A549 (cell line): ENCODE results near the gene FGGY. TPM values are rescaled to one million over a fixed set of nuclear protein-coding genes. Genes with fewer than 3 reads are reported as not detected.

Experiments used
- ATAC-seq, 2 experiments: fragments of 200-7000 bp in 1 of 2; fragments of >200 bp in 1 of 2; cut with Nextera tagmentation in 1 of 2; cut with Tn5 transposase in 1 of 2; 3 replicates each; pipeline versions ENCODE4 v1.8.0 to v1.9.1; 2018 to 2020; ENCODE audit warnings: mild to moderate bottlenecking in 1 of 2, moderate library complexity in 1 of 2
- CTCF ChIA-PET: fragments of 300-600 bp; sonication (Branson Sonifier 250); formaldehyde crosslinking; extraction: SDS; loops from one replicate; lab custom pipeline; 2021; ENCODE audit warnings: antibody characterized with exemption, inconsistent platforms; lab: Yijun Ruan, JAX
- POLR2A ChIA-PET: fragments of 350-600 bp; formaldehyde crosslinking; extraction: SDS; loops from one replicate; lab custom pipeline; 2021; ENCODE audit warnings: antibody characterized with exemption, inconsistent platforms; lab: Yijun Ruan, JAX
- DNase-seq, 2 experiments: peaks; one replicate each; pipeline versions ENCODE4 v3.0.0 to v3.0.0-alpha.2; 2011 to 2016; ENCODE audit warnings: low read depth in 1 of 2, low spot score in 1 of 2
- FAIRE-seq: peaks from 2 replicates; lab custom pipeline; 2011; peaks lifted over from hg19 to GRCh38; lab: Jason Lieb, UNC
- H3K27ac ChIP-seq, 2 experiments: fragments of >200 bp; sonication (Bioruptor Twin); formaldehyde crosslinking; 3 replicates each; pipeline ENCODE4 v1.5.1; 2016 to 2017
- H3K4me1 ChIP-seq: fragments of >200 bp; sonication (Bioruptor Twin); formaldehyde crosslinking; 3 replicates; pipeline ENCODE4 v1.6.1; 2016
- H3K4me2 ChIP-seq: fragments of >200 bp; sonication (Bioruptor Twin); formaldehyde crosslinking; 3 replicates; pipeline ENCODE4 v1.6.1; 2016
- H3K4me3 ChIP-seq: fragments of >200 bp; sonication (Bioruptor Twin); formaldehyde crosslinking; 3 replicates; pipeline ENCODE4 v1.5.1; 2016
- H3K9me3 ChIP-seq: fragments of >200 bp; sonication (Bioruptor Twin); formaldehyde crosslinking; 3 replicates; pipeline ENCODE4 v1.6.1; 2016
- BCL3 ChIP-seq: fragments of >200 bp; sonication (Bioruptor Twin); formaldehyde crosslinking; IDR thresholded peaks from 3 replicates; pipeline ENCODE4 v1.6.1; 2016
- CBX2 ChIP-seq: fragments of 200-600 bp; sonication (generic); IDR thresholded peaks from 2 replicates; pipeline ENCODE4 v1.6.1; 2016; ENCODE audit warnings: low read depth, mild to moderate bottlenecking, borderline replicate concordance
- CBX8 ChIP-seq: fragments of 200-600 bp; sonication (generic); IDR thresholded peaks from 2 replicates; pipeline ENCODE4 v1.6.1; 2016
- CEBPB ChIP-seq, 2 experiments: fragments of >200 bp in 1 of 2; sonication (Bioruptor Twin) in 1 of 2; formaldehyde crosslinking in 1 of 2; IDR thresholded peaks; 2 replicates each; pipeline ENCODE4 v1.6.1; 2012 to 2016
- CHD4 ChIP-seq: fragments of 200-600 bp; sonication (generic); IDR thresholded peaks from 2 replicates; pipeline ENCODE4 v1.6.1; 2016; ENCODE audit warnings: antibody characterized with exemption, mild to moderate bottlenecking, borderline replicate concordance
- CTCF ChIP-seq: fragments of >200 bp; sonication (Bioruptor Twin); formaldehyde crosslinking; IDR thresholded peaks from 3 replicates; pipeline ENCODE4 v1.5.1; 2016
- E2F6 ChIP-seq: IDR thresholded peaks from 2 replicates; pipeline ENCODE4 v1.6.1; 2012; ENCODE audit warnings: low read depth, borderline replicate concordance
- EHF ChIP-seq: fragments of 250-450 bp; sonication (Bioruptor Pico); IDR thresholded peaks from 2 replicates; pipeline ENCODE4 v1.5.0; 2020; ENCODE audit warnings: mild to moderate bottlenecking
- EP300 ChIP-seq, 2 experiments: fragments of >200 bp; sonication (Bioruptor Twin); formaldehyde crosslinking; IDR thresholded peaks; 2 replicates in 1 of 2; 3 replicates in 1 of 2; pipeline ENCODE4 v1.6.1; 2016 to 2017
- FOSB ChIP-seq: fragments of 250-450 bp; sonication (Bioruptor Pico); IDR thresholded peaks from 2 replicates; pipeline ENCODE4 v1.5.0; 2020; ENCODE audit warnings: mild to moderate bottlenecking, moderate library complexity
- FOSL2 ChIP-seq, 2 experiments: fragments of 450-650 bp in 1 of 2; fragments of >200 bp in 1 of 2; sonication (Bioruptor Twin) in 1 of 2; formaldehyde crosslinking; IDR thresholded peaks; 2 replicates each; pipeline versions ENCODE4 v1.5.0 to v1.6.1; 2016 to 2020; ENCODE audit warnings: mild to moderate bottlenecking in 1 of 2, moderate library complexity in 1 of 2
- GATA3 ChIP-seq: IDR thresholded peaks from 2 replicates; pipeline ENCODE4 v1.6.1; 2012; ENCODE audit warnings: borderline replicate concordance
- HDAC2 ChIP-seq: fragments of 200-600 bp; sonication (generic); IDR thresholded peaks from 2 replicates; pipeline ENCODE4 v1.6.1; 2016
- HOXA7 ChIP-seq: fragments of 250-450 bp; sonication (Bioruptor Pico); IDR thresholded peaks from 2 replicates; pipeline ENCODE4 v1.5.0; 2020; ENCODE audit warnings: mild to moderate bottlenecking, moderate library complexity
- HOXB13 ChIP-seq: fragments of 250-450 bp; sonication (Bioruptor Pico); IDR thresholded peaks from 2 replicates; pipeline ENCODE4 v1.5.0; 2020; ENCODE audit warnings: low read depth, mild to moderate bottlenecking, moderate library complexity
- HOXB5 ChIP-seq: fragments of 250-450 bp; sonication (Bioruptor Pico); IDR thresholded peaks from 2 replicates; pipeline ENCODE4 v1.5.0; 2020; ENCODE audit warnings: mild to moderate bottlenecking, moderate library complexity
- JUN ChIP-seq, 2 experiments: fragments of >200 bp; sonication (Bioruptor Twin); formaldehyde crosslinking; IDR thresholded peaks; 2 replicates in 1 of 2; 3 replicates in 1 of 2; pipeline ENCODE4 v1.6.1; 2016 to 2017
- JUNB ChIP-seq: fragments of >200 bp; sonication (Bioruptor Twin); formaldehyde crosslinking; IDR thresholded peaks from 2 replicates; pipeline ENCODE4 v1.6.1; 2016
- PHF8 ChIP-seq: fragments of 200-600 bp; sonication (generic); IDR thresholded peaks from 2 replicates; pipeline ENCODE4 v1.6.1; 2016; ENCODE audit warnings: low read depth, mild to moderate bottlenecking, antibody characterized with exemption, moderate library complexity, borderline replicate concordance
- RAD21 ChIP-seq, 2 experiments: fragments of >200 bp in 1 of 2; sonication (Bioruptor Twin) in 1 of 2; formaldehyde crosslinking in 1 of 2; IDR thresholded peaks in 1 of 2; conservative IDR thresholded peaks in 1 of 2; 2 replicates in 1 of 2; 3 replicates in 1 of 2; pipeline ENCODE4 v1.6.1; 2012 to 2018; ENCODE audit warnings: inconsistent platforms in 1 of 2
- RCOR1 ChIP-seq: fragments of 150-350 bp; IDR thresholded peaks from 2 replicates; pipeline ENCODE4 v1.6.1; 2014; ENCODE audit warnings: antibody characterized with exemption, low read length, low read depth
- RFX5 ChIP-seq: fragments of 450-650 bp; IDR thresholded peaks from 2 replicates; pipeline ENCODE4 v1.7.1; 2014; ENCODE audit warnings: antibody characterized with exemption, mild to moderate bottlenecking, moderate library complexity
- SREBF2 ChIP-seq: fragments of 450-650 bp; IDR thresholded peaks from 2 replicates; pipeline ENCODE4 v1.6.1; 2014; ENCODE audit warnings: mild to moderate bottlenecking, moderate library complexity
- TFCP2L1 ChIP-seq: fragments of 250-450 bp; sonication (Bioruptor Pico); IDR thresholded peaks from 2 replicates; pipeline ENCODE4 v1.5.0; 2021; ENCODE audit warnings: mild to moderate bottlenecking
- TP53 ChIP-seq: fragments of 250-450 bp; sonication (Bioruptor Pico); IDR thresholded peaks from 2 replicates; pipeline ENCODE4 v1.5.0; 2021; ENCODE audit warnings: mild to moderate bottlenecking, moderate library complexity
- ZFP36 ChIP-seq: fragments of 450-650 bp; IDR thresholded peaks from 2 replicates; pipeline ENCODE4 v1.6.1; 2014; ENCODE audit warnings: borderline replicate concordance; ENCODE audit not compliant: partially characterized antibody
- ZNF302 ChIP-seq: fragments of 250-450 bp; sonication (Bioruptor Pico); IDR thresholded peaks from 2 replicates; pipeline ENCODE4 v1.9.0; 2021; ENCODE audit warnings: inconsistent platforms, mild to moderate bottlenecking, moderate library complexity
- ZSCAN20 ChIP-seq: fragments of 250-450 bp; sonication (Bioruptor Pico); IDR thresholded peaks from 2 replicates; pipeline ENCODE4 v1.8.0; 2022; ENCODE audit warnings: mild to moderate bottlenecking, moderate library complexity
- WGBS: methylation state at CpG from one replicate; pipeline ENCODE4 v1.1.6; 2017; ENCODE audit errors: missing lambda C conversion rate; 5-methylcytosine and 5-hydroxymethylcytosine counted together
- polyA plus RNA-seq, 4 experiments: library from polyadenylated mRNA; depleted of rRNA in 3 of 4; stranded (reverse); fragments of >200 nt; fragmentation: RNase III in 1 of 4; extraction: RNeasy Plus Mini Kit Qiagen cat#74134 plus additional on column Dnase treatment in 1 of 4; gene quantifications; 2 replicates in 3 of 4; 3 replicates in 1 of 4; pipeline ENCODE4 v1.2.3, GENCODE V29; 2011 to 2017

FGGY gene
- polyA plus RNA-seq, 2 of the 4 experiments (the other 2 are of a cell fraction) = 2.9 to 4.8 TPM

- ATAC-seq (no peak), FAIRE-seq (no peak), DNase-seq (no peak)
- Histone ChIP-seq H3K4me1 (peaks cover 17% of the 10 kb centered on the region), H3K4me3 (no peak overlapping the region), H3K9me3 (no peaks in the 10 kb centered on the region), H3K27ac (no peak overlapping the region; a peak in 1 of 6 replicates), H3K4me2 (no peak overlapping the region)
- TF ChIP-seq ZNF302 (CRISPR knock-in tag) (no peak), RAD21 (conservative IDR thresholded peaks at IDR 0.05 in 1 of 2, IDR thresholded peaks at IDR 0.05 in 1 of 2) (no peak), FOSL2 (IDR thresholded peaks at IDR 0.05) (no peak), FOSL2 (CRISPR knock-in tag; IDR thresholded peaks at IDR 0.05) (no peak), CEBPB (IDR thresholded peaks at IDR 0.05) (no peak), PHF8 (no peak), ZSCAN20 (no peak), JUN (IDR thresholded peaks at IDR 0.05) (no peak), CBX8 (no peak), TP53 (CRISPR knock-in tag) (no peak), EHF (CRISPR knock-in tag) (no peak), CTCF (no peak), CHD4 (no peak), E2F6 (no peak), HOXA7 (CRISPR knock-in tag) (no peak), HOXB13 (CRISPR knock-in tag) (no peak), JUNB (no peak), ZFP36 (no peak), RFX5 (no peak), GATA3 (no peak)
- POLR2A ChIA-PET = no interaction called here
- CTCF ChIA-PET = interaction anchor here (0.5 to 2.0 kb wide), 2 partner anchors 54 to 886 kb away, joined by 3 to 7 read pairs; no protein-coding TSS in a partner anchor
Observed at GRCh38 chr1:59706303-59706599, 409.4 kb downstream of the FGGY start.

GRCh38 chr1:59707178-59707791 lies 410.4 kb downstream of the FGGY start:
- TF ChIP-seq TFCP2L1 (CRISPR knock-in tag) = no peak
- TF ChIP-seq TP53 (CRISPR knock-in tag) = no peak
- TF ChIP-seq JUNB = peak; percentile 21; the same call in 1 of the 2 replicates
- no peak for TF ChIP-seq HOXB5 (CRISPR knock-in tag)
- no peak for TF ChIP-seq FOSB
- 0 out of 5 replicates have a peak, but pooled peaks of 1 of the 2 experiments have one; percentile 10 for TF ChIP-seq RAD21 (conservative IDR thresholded peaks at IDR 0.05 in 1 of 2, IDR thresholded peaks at IDR 0.05 in 1 of 2)
- TF ChIP-seq FOSL2 (IDR thresholded peaks at IDR 0.05) = no peak; the same call in 1 of the 2 replicates
- TF ChIP-seq FOSL2 (CRISPR knock-in tag; IDR thresholded peaks at IDR 0.05) = peak; percentile 31; the same call in 1 of the 2 replicates
- Histone ChIP-seq H3K4me3 (no peak overlapping the region), H3K27ac (peak overlapping the region in 1 of 2 experiments; percentile 72; a peak in 3 of 6 replicates), H3K9me3 (no peaks in the 10 kb centered on the region), H3K4me1 (peaks cover 17% of the 10 kb centered on the region), H3K4me2 (peak overlapping the region; percentile 49)
- FAIRE-seq = no peak
- DNase-seq = peak; percentile 12 to 33
- peak; percentile 83 to 84 for ATAC-seq
- CTCF ChIA-PET = interaction anchor here (1.4 kb wide), 1 partner anchor 52 kb away, joined by 3 read pairs; no protein-coding TSS in a partner anchor
- POLR2A ChIA-PET = no interaction called here
- WGBS = 39% methylated on average over 7 of the region's 7 CpGs

GRCh38 chr1:59709333-59709732 lies 412.4 kb downstream of the FGGY start:
- DNase-seq (no peak), FAIRE-seq (no peak), ATAC-seq (no peak)
- H3K4me2 ChIP-seq = no peak overlapping the region
- no peak overlapping the region for H3K27ac ChIP-seq
- CTCF ChIA-PET = no interaction called here
- H3K4me1 ChIP-seq = peaks cover 14% of the 10 kb centered on the region
- no peaks in the 10 kb centered on the region for H3K9me3 ChIP-seq
- WGBS = 92% methylated on average over 3 of the region's 3 CpGs
- H3K4me3 ChIP-seq = no peak overlapping the region
- POLR2A ChIA-PET = no interaction called here
- TF ChIP-seq BCL3 (no peak), SREBF2 (no peak), EP300 (IDR thresholded peaks at IDR 0.05) (no peak), CBX2 (no peak), HDAC2 (no peak), CTCF (no peak), RCOR1 (no peak)
